Loucy (cell line): ENCODE measurements around the gene CASK.

Source experiments
- EZH2phosphoT487 ChIP-seq: fragments of 200-600 bp; IDR thresholded peaks from 2 replicates; pipeline ENCODE4 v1.6.1; 2018; ENCODE audit warnings: antibody characterized with exemption, mild to moderate bottlenecking, moderate library complexity, borderline replicate concordance
- TF ChIP-seq, protein P1 (sequence below): fragments of 200-600 bp; sonication (generic); conservative IDR thresholded peaks from 2 replicates; pipeline ENCODE4 v1.5.1; 2014; ENCODE audit warnings: mild to moderate bottlenecking, antibody characterized with exemption, low read length

GRCh38 chrX:41661366-41662095 is 261.8 kb downstream of the CASK start:
- TF ChIP-seq, protein P1, sequence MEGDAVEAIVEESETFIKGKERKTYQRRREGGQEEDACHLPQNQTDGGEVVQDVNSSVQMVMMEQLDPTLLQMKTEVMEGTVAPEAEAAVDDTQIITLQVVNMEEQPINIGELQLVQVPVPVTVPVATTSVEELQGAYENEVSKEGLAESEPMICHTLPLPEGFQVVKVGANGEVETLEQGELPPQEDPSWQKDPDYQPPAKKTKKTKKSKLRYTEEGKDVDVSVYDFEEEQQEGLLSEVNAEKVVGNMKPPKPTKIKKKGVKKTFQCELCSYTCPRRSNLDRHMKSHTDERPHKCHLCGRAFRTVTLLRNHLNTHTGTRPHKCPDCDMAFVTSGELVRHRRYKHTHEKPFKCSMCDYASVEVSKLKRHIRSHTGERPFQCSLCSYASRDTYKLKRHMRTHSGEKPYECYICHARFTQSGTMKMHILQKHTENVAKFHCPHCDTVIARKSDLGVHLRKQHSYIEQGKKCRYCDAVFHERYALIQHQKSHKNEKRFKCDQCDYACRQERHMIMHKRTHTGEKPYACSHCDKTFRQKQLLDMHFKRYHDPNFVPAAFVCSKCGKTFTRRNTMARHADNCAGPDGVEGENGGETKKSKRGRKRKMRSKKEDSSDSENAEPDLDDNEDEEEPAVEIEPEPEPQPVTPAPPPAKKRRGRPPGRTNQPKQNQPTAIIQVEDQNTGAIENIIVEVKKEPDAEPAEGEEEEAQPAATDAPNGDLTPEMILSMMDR = no peak
- no peak for TF ChIP-seq EZH2phosphoT487
